Mesendoderm (in vitro differentiated cells): Measurements from ENCODE around the gene DHFR.
"Not testable (repeated sequence)": the region's sequence is repeated elsewhere in the genome, so short reads cannot be mapped to it uniquely, and the experiment has no call there.

Source experiments
- DNase-seq: peaks from one replicate; pipeline ENCODE4 v3.0.0; 2013
- H2AK5ac ChIP-seq: 2 replicates; pipeline ENCODE4 v1.6.1; 2013; ENCODE audit warnings: low read length, inconsistent platforms
- H2BK120ac ChIP-seq: 2 replicates; pipeline ENCODE4 v1.6.1; 2013; ENCODE audit warnings: low read depth, mild to moderate bottlenecking, low read length, moderate library complexity, mixed read lengths
- H2BK15ac ChIP-seq: replicated peaks from 2 replicates; pipeline ENCODE4 v1.6.1; 2013; ENCODE audit warnings: low read depth, mild to moderate bottlenecking, moderate library complexity
- H2BK5ac ChIP-seq: 2 replicates; pipeline ENCODE4 v1.6.1; 2013; ENCODE audit warnings: low read length, inconsistent platforms
- H3K18ac ChIP-seq: 2 replicates; pipeline ENCODE4 v1.6.1; 2013; ENCODE audit warnings: mild to moderate bottlenecking, low read length, mixed read lengths
- H3K23ac ChIP-seq: one replicate; pipeline ENCODE4 v1.6.1; 2013; ENCODE audit warnings: low read length
- H3K27ac ChIP-seq: 2 replicates; pipeline ENCODE4 v1.5.1; 2013; ENCODE audit warnings: low read depth, mild to moderate bottlenecking, inconsistent platforms, low read length, moderate library complexity
- H3K27me3 ChIP-seq: 2 replicates; pipeline ENCODE4 v1.6.1; 2013; ENCODE audit warnings: low read length, control low read depth, mild to moderate bottlenecking, inconsistent platforms; ENCODE audit not compliant: insufficient read depth, poor library complexity
- H3K36me3 ChIP-seq: 2 replicates; pipeline ENCODE4 v1.6.1; 2013; ENCODE audit warnings: low read length, inconsistent platforms; ENCODE audit not compliant: control insufficient read depth, insufficient read depth
- H3K4ac ChIP-seq: one replicate; pipeline ENCODE4 v1.6.1; 2013; ENCODE audit warnings: low read depth, mild to moderate bottlenecking, low read length, moderate library complexity
- H3K4me1 ChIP-seq: 2 replicates; pipeline ENCODE4 v1.6.1; 2013; ENCODE audit warnings: low read depth, low read length, inconsistent platforms; ENCODE audit not compliant: control insufficient read depth
- H3K4me2 ChIP-seq: 2 replicates; pipeline ENCODE4 v1.6.1; 2013; ENCODE audit warnings: low read length
- H3K4me3 ChIP-seq: 2 replicates; pipeline ENCODE4 v1.5.1; 2013; ENCODE audit warnings: mild to moderate bottlenecking, low read length
- H3K56ac ChIP-seq: one replicate; pipeline ENCODE4 v1.6.1; 2013; ENCODE audit warnings: low read length
- H3K79me1 ChIP-seq: 2 replicates; pipeline ENCODE4 v1.6.1; 2013; ENCODE audit warnings: low read length, inconsistent platforms
- H3K79me2 ChIP-seq: 2 replicates; pipeline ENCODE4 v1.6.1; 2013; ENCODE audit warnings: mild to moderate bottlenecking, low read length; ENCODE audit not compliant: control insufficient read depth, insufficient read depth
- H3K9ac ChIP-seq: 2 replicates; pipeline ENCODE4 v1.6.1; 2013; ENCODE audit warnings: low read length, inconsistent platforms
- H4K5ac ChIP-seq: one replicate; pipeline ENCODE4 v1.6.1; 2013; ENCODE audit warnings: low read length
- H4K8ac ChIP-seq: one replicate; pipeline ENCODE4 v1.6.1; 2013; ENCODE audit warnings: low read depth, mild to moderate bottlenecking, control low read depth, low read length, moderate library complexity
- WGBS: extraction: QIAGEN DNeasy Blood & Tissue Kit; methylation state at CpG from one replicate; pipeline ENCODE4 v1.1.7; 2013; ENCODE audit warnings: low lambda C conversion rate, missing lambda C conversion rate; ENCODE audit not compliant: insufficient coverage; ENCODE audit errors: extremely low coverage; 5-methylcytosine and 5-hydroxymethylcytosine counted together

Gene DHFR

DNA sequence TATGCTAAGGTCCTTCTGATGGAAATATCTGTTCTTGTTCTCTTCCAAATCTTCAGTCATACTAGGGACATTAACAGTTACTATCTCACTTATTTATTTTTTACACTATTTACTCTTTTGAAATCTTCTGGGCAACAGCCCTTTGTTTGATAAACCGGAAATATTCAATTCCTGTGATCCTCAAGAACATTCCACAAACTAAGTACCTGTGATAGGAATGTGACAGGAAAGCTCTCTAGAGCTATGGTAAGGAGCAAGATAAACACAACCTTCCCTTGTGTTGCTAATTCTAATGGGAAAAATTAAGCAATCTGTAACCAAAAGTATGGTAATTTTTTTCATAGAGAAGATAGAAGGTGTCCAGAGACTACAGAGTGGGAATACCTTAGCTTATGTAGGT is 62.7 kb downstream of the DHFR start:
- no CpG with 5 or more reads among the region's 1 CpG for WGBS
- Histone ChIP-seq H3K4me3 (no peak overlapping the region), H3K18ac (no peak overlapping the region), H2BK120ac (no peak overlapping the region), H2BK15ac (no peak overlapping the region), H3K9ac (no peak overlapping the region), H3K4me1 (no peaks in the 10 kb centered on the region), H3K4ac (no peak overlapping the region), H2BK5ac (no peak overlapping the region), H4K8ac (no peak overlapping the region), H3K27me3 (no peaks in the 10 kb centered on the region), H3K4me2 (no peak overlapping the region), H3K79me1 (no peaks in the 10 kb centered on the region), H3K79me2 (no peaks in the 10 kb centered on the region), H2AK5ac (no peak overlapping the region), H3K36me3 (no peaks in the 10 kb centered on the region), H4K5ac (no peak overlapping the region), H3K56ac (no peak overlapping the region), H3K27ac (no peak overlapping the region), H3K23ac (no peak overlapping the region)
- DNase-seq, result peak; percentile 55

GRCh38 chr5:80591352-80591751 is 63.4 kb downstream of the DHFR start:
- Histone ChIP-seq H3K4ac (no peak overlapping the region), H2AK5ac (no peak overlapping the region), H3K56ac (no peak overlapping the region), H3K4me1 (no peaks in the 10 kb centered on the region), H4K8ac (no peak overlapping the region), H2BK5ac (no peak overlapping the region), H2BK15ac (no peak overlapping the region), H3K27me3 (no peaks in the 10 kb centered on the region), H3K79me1 (no peaks in the 10 kb centered on the region), H4K5ac (no peak overlapping the region), H3K9ac (no peak overlapping the region), H3K4me2 (no peak overlapping the region), H3K18ac (no peak overlapping the region), H3K36me3 (no peaks in the 10 kb centered on the region), H3K4me3 (no peak overlapping the region), H3K23ac (no peak overlapping the region), H3K27ac (no peak overlapping the region), H2BK120ac (no peak overlapping the region), H3K79me2 (no peaks in the 10 kb centered on the region)
- no peak for DNase-seq
- no CpG with 5 or more reads among the region's 3 CpGs for WGBS

DNA sequence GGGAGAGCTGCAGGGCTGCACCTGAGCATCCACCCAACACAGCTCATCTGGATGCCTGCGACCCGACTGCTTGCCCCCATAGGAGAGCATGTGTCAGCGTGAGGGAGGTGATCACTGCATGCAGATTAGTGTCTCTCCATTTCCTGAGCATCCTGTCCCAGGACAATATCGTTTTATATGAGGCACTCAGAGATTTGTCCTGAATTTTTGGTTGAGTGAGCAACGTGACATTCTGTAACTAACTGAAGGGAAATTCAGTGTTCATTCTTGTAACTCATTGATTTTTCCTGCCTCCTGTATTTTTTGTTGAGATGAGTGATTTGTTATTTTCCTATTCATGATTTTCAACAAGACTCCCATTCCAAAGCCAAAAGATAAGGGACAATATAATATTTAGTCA is 64.0 kb downstream of the DHFR start:
- Histone ChIP-seq H3K79me2 (no peaks in the 10 kb centered on the region), H3K4ac (no peak overlapping the region)
- WGBS, result no CpG with 5 or more reads among the region's 5 CpGs

DNA sequence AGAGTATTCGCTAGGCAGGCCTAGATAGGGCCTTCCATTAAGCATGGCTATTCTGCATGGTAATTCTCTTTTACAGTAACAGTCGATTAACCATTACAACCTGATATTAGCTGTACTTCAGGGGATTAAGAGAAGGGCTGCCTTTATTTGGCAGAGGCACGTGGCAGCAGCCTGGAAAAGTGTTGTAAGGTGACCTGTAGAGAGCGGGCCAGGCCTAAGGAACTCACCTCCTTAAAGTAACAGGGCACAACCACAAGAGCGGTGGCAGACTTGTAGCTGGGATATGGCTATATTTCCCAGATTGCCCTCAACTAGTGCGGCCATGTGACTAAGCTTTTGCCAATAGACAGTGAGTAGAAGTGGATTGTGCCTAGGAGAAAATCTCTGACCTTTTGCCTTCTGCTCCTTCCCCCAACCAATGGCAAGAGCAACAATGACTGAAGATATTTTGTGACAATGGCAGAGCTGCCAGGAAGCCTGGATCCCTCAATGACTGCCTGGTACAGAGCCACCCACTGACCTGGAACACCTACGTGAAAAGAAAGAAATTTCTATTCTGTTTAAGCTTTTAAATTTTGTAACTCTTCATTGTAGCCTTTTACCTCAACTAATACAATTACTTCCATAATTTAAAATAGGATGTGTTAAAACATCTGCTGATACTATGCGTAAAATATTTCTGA is 65.8 kb downstream of the DHFR start:
- no peak for DNase-seq
- Histone ChIP-seq H2BK120ac (no peak overlapping the region), H3K36me3 (no peaks in the 10 kb centered on the region), H2AK5ac (no peak overlapping the region), H2BK15ac (no peak overlapping the region), H3K4me3 (no peak overlapping the region), H3K27ac (no peak overlapping the region), H3K18ac (no peak overlapping the region), H3K79me2 (no peaks in the 10 kb centered on the region), H3K4me2 (no peak overlapping the region), H3K4me1 (no peaks in the 10 kb centered on the region), H4K5ac (no peak overlapping the region), H3K27me3 (no peaks in the 10 kb centered on the region), H3K23ac (no peak overlapping the region), H3K79me1 (no peaks in the 10 kb centered on the region), H3K4ac (no peak overlapping the region), H3K9ac (no peak overlapping the region), H4K8ac (no peak overlapping the region), H2BK5ac (no peak overlapping the region), H3K56ac (no peak overlapping the region)
- WGBS, result no CpG with 5 or more reads among the region's 8 CpGs

More for the DNA sequence above, 64.0 kb downstream of the DHFR start:
- H4K8ac ChIP-seq, result no peak overlapping the region
- H3K9ac ChIP-seq, result no peak overlapping the region
- no peak overlapping the region for H3K56ac ChIP-seq
- no peak overlapping the region for H2BK15ac ChIP-seq
- H3K79me1 ChIP-seq, result no peaks in the 10 kb centered on the region
- H3K4me3 ChIP-seq, result no peak overlapping the region
- H3K36me3 ChIP-seq, result no peaks in the 10 kb centered on the region
- no peak overlapping the region for H3K27ac ChIP-seq
- no peak overlapping the region for H4K5ac ChIP-seq
- no peak overlapping the region for H2AK5ac ChIP-seq
- no peak overlapping the region for H3K18ac ChIP-seq
- no peaks in the 10 kb centered on the region for H3K27me3 ChIP-seq
- no peak overlapping the region for H2BK120ac ChIP-seq
- no peak overlapping the region for H2BK5ac ChIP-seq
- no peak overlapping the region for H3K23ac ChIP-seq
- no peak for DNase-seq
- no peak overlapping the region for H3K4me2 ChIP-seq
- H3K4me1 ChIP-seq, result no peaks in the 10 kb centered on the region

DNA sequence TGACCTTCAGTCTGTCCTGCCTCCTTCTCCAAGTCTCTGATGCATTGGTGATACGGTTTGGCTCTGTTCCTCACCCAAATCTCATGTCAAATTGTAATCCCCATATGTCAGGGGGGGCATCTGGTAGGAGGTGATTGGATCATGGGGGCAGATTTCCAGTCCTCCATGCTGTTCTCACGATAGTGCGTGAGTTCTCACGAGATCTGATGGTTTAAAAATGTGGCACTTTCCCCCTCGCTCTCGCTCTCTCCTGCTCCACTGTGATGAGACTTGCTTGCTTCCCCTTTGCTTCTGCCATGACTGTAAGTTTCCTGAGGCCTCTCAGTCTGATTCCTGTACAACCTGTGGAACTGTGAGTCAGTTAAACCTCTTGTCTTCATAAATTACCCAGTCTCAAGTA is 70.0 kb downstream of the DHFR start:
- no peak overlapping the region for H3K56ac ChIP-seq
- DNase-seq, result no peak
- H3K27me3 ChIP-seq, result no peaks in the 10 kb centered on the region
- H3K9ac ChIP-seq, result no peak overlapping the region
- H3K4me2 ChIP-seq, result no peak overlapping the region
- no peak overlapping the region for H3K23ac ChIP-seq
- no peak overlapping the region for H2BK15ac ChIP-seq
- no peak overlapping the region for H3K4ac ChIP-seq
- no peak overlapping the region for H4K5ac ChIP-seq
- no peak overlapping the region for H2BK120ac ChIP-seq
- no peak overlapping the region for H4K8ac ChIP-seq
- no peak overlapping the region for H2AK5ac ChIP-seq
- no peak overlapping the region for H3K18ac ChIP-seq
- H3K79me2 ChIP-seq, result no peaks in the 10 kb centered on the region
- H3K4me3 ChIP-seq, result no peak overlapping the region
- no peaks in the 10 kb centered on the region for H3K36me3 ChIP-seq
- H3K27ac ChIP-seq, result no peak overlapping the region
- WGBS, result no CpG with 5 or more reads among the region's 6 CpGs
- no peaks in the 10 kb centered on the region for H3K4me1 ChIP-seq
- no peak overlapping the region for H2BK5ac ChIP-seq
- no peaks in the 10 kb centered on the region for H3K79me1 ChIP-seq

GRCh38 chr5:80580291-80580690 is 74.5 kb downstream of the DHFR start:
- H3K36me3 ChIP-seq, result not testable (repeated sequence)
- WGBS, result no CpG with 5 or more reads among the region's 3 CpGs

More at GRCh38 chr5:80580291-80580690, 74.5 kb downstream of the DHFR start:
- not testable (repeated sequence) for H3K4me1 ChIP-seq, H3K4me3 ChIP-seq, H3K79me1 ChIP-seq, H3K4me2 ChIP-seq, H2BK5ac ChIP-seq, H4K5ac ChIP-seq, H3K9ac ChIP-seq, H3K4ac ChIP-seq, H3K27me3 ChIP-seq, H4K8ac ChIP-seq, H3K56ac ChIP-seq, H3K79me2 ChIP-seq, H3K23ac ChIP-seq, H2BK15ac ChIP-seq, H3K27ac ChIP-seq, H2BK120ac ChIP-seq, DNase-seq, H3K18ac ChIP-seq, H2AK5ac ChIP-seq
